Stimulated activated naive CD8-positive, alpha-beta T cell treated with anti-CD3 and anti-CD28 coated beads, Interleukin-15, Interleukin-2, amounts not matched to agents 100 ng/mL and 50 ng/mL, for 24 hours (primary cell): Measurements from ENCODE around the gene RCAN1.

Experiments
- H3K27ac Mint-ChIP-seq: one replicate; pipeline ENCODE4 v1.8.0; 2021; ENCODE audit warnings: mild to moderate bottlenecking, mixed read lengths
- H3K27me3 Mint-ChIP-seq: one replicate; pipeline ENCODE4 v1.8.0; 2021; ENCODE audit warnings: mixed read lengths
- H3K36me3 Mint-ChIP-seq: one replicate; pipeline ENCODE4 v1.8.0; 2021; ENCODE audit warnings: low read depth, mixed read lengths
- H3K4me1 Mint-ChIP-seq: one replicate; pipeline ENCODE4 v1.8.0; 2021; ENCODE audit warnings: low read depth, mixed read lengths
- H3K4me3 Mint-ChIP-seq: one replicate; pipeline ENCODE4 v1.8.0; 2021; ENCODE audit warnings: mild to moderate bottlenecking, mixed read lengths
- H3K9me3 Mint-ChIP-seq: one replicate; pipeline ENCODE4 v1.8.0; 2021; ENCODE audit warnings: mixed read lengths

The RCAN1 gene

GRCh38 chr21:34635307-34635706, 20.4 kb upstream of the RCAN1 start:
- H3K4me1 Mint-ChIP-seq = peaks cover 12% of the 10 kb centered on the region
- no peak overlapping the region for H3K4me3 Mint-ChIP-seq
- no peak overlapping the region for H3K27ac Mint-ChIP-seq
- no peaks in the 10 kb centered on the region for H3K36me3 Mint-ChIP-seq
- H3K27me3 Mint-ChIP-seq = no peaks in the 10 kb centered on the region
- H3K9me3 Mint-ChIP-seq = peaks cover 4% of the 10 kb centered on the region

DNA sequence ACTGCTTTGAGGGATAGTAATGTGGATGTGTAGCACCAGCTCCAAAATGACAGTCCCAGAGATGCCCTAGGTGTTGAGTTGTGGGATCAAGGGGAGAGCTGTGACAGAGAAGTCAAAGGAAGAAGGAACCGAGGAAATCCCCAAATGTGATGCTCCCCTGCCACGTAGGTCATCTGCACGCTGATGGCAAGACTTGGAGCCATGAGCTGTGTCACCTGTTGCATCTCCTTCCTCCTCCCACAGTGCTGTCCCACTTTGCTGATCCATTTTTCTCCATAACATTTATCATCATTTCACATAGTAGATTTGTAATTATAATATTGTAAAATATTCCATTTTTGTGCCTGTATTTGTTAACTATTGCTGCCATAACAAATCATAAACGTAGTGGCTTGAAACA, 17.6 kb upstream of the RCAN1 start:
- H3K27ac Mint-ChIP-seq = no peak overlapping the region
- H3K27me3 Mint-ChIP-seq = no peaks in the 10 kb centered on the region
- no peak overlapping the region for H3K4me3 Mint-ChIP-seq
- no peaks in the 10 kb centered on the region for H3K36me3 Mint-ChIP-seq
- no peaks in the 10 kb centered on the region for H3K4me1 Mint-ChIP-seq
- H3K9me3 Mint-ChIP-seq = no peaks in the 10 kb centered on the region

DNA sequence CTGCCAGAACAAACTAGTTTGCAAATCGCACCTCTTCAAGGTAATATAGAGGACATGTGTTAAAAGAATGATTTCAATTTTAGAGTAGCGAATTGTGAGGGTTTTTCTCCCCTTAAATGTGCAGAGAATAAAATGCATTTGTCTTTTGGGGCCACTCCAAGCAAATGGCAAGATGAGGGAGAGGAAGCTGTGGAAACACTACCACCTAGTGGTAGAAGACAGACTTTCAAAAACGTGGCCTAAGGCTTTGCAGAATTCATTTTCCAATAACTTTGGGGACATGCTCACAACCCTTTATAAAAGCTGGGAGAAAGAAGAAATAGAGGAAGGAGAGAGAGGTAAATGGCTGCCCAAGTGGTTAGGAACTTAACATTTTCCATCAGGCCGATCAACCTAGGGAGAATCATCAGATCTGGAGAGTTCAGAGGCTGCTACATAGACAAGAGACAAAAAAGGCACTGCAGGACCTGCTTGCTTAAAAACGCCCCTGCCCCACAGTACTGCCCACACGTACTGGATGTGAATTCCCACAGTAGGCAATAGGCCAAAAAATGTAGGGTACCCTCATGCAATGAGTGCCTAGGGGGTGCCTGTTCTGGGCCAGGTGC, 15.7 kb upstream of the RCAN1 start:
- H3K4me1 Mint-ChIP-seq = no peaks in the 10 kb centered on the region
- no peaks in the 10 kb centered on the region for H3K9me3 Mint-ChIP-seq
- H3K4me3 Mint-ChIP-seq = no peak overlapping the region
- no peaks in the 10 kb centered on the region for H3K36me3 Mint-ChIP-seq
- H3K27ac Mint-ChIP-seq = no peak overlapping the region
- peaks cover 6% of the 10 kb centered on the region for H3K27me3 Mint-ChIP-seq

GRCh38 chr21:34626131-34626530, 11.2 kb upstream of the RCAN1 start:
- Mint-ChIP-seq H3K9me3 (no peaks in the 10 kb centered on the region), H3K36me3 (no peaks in the 10 kb centered on the region), H3K4me1 (no peaks in the 10 kb centered on the region), H3K27ac (no peak overlapping the region), H3K27me3 (peaks cover 20% of the 10 kb centered on the region), H3K4me3 (no peak overlapping the region)

GRCh38 chr21:34625030-34625593, 10.2 kb upstream of the RCAN1 start:
- Mint-ChIP-seq H3K4me1 (no peaks in the 10 kb centered on the region), H3K27me3 (peaks cover 22% of the 10 kb centered on the region), H3K9me3 (no peaks in the 10 kb centered on the region), H3K36me3 (no peaks in the 10 kb centered on the region), H3K4me3 (no peak overlapping the region), H3K27ac (no peak overlapping the region)

- Mint-ChIP-seq H3K4me3 (no peak overlapping the region), H3K4me1 (no peaks in the 10 kb centered on the region)
Measured at GRCh38 chr21:34623516-34623915, 8.6 kb upstream of the RCAN1 start.

DNA sequence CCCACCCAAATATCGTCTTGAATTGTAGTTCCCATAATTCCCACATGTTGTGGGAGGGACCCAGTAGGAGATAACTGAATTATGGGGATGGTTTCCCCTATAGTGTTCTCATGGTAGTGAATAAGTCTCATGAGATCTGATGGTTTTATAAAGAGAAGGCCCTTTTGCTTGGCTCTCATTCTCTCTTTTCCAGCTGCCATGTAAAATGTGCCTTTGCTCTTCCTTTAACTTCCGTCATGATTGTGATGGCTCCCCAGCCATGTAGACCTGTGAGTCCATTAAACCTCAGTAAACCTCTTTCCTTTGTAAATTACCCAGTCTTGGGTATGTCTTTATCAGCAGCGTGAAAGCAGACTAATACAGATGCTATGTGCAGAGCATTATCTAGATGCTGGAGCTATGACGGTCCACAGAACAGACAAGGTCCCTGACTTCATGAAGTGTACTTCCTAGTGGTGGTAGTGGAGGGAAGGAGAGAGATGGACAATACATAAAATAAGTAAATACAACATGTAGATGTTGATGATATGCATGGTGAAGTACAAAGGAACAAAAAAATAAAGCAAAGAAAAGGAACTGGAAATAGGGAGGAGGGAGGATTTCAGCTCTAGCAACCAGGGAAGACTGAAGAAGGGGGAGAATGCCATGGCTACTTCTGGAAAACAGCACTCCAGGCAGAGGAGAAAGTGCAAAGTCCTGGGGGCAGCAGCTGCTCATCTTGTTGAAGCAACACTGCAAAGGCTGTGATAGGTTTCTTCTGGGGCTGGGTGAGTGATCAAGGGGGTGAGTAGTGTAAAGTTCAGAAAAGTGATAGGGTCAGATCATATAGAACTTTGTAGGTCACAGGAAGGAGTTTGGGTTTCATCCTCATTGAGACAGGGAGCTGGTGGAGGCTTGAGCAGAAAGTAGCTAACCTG, 6.8 kb upstream of the RCAN1 start:
- no peaks in the 10 kb centered on the region for H3K4me1 Mint-ChIP-seq
- no peaks in the 10 kb centered on the region for H3K9me3 Mint-ChIP-seq
- H3K27me3 Mint-ChIP-seq = peaks cover 22% of the 10 kb centered on the region
- no peak overlapping the region for H3K4me3 Mint-ChIP-seq
- no peak overlapping the region for H3K27ac Mint-ChIP-seq
- no peaks in the 10 kb centered on the region for H3K36me3 Mint-ChIP-seq

More at GRCh38 chr21:34623516-34623915, 8.6 kb upstream of the RCAN1 start:
- Mint-ChIP-seq H3K27me3 (peaks cover 22% of the 10 kb centered on the region), H3K9me3 (no peaks in the 10 kb centered on the region), H3K36me3 (no peaks in the 10 kb centered on the region), H3K27ac (no peak overlapping the region)

DNA sequence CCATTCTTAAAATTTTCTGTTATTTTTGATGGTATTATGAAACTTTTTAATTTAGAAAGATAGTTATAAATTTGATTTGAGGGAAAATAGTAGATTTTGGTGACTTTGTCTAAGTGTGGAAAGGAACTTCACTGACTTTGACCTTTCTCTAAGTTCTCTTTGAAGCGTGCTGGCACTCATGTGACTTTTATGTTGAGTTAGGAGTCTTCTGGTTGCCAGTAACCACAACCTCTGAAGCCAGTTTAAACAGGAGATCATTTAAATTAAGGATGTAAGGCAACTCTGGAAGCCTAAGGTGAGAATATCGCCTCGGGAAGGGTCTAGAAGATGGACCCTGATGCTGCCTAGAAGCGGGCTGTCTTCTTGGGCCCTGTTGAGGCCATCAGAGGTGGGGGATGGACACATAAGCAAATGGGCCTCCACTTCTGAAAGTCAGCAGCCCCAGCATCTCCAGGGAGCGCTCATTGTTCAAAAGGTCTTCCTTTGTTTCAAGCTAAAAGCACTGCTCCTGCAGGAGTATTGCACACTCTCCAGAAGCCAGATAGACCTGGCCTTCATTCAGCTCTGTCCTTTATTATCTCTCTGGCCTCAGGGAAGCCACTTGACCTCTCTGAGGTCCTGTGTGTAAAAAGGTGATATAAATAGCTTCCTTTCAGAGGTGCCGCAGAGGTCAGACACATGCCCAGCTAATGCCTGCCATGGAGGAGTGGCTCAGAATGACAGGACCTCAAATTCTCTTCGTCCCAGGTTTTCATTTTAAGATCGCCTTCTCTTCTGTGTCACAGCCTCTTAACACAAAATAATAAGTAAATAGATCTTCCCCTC, 5.1 kb upstream of the RCAN1 start:
- Mint-ChIP-seq H3K4me1 (peaks cover 4% of the 10 kb centered on the region), H3K27me3 (peaks cover 16% of the 10 kb centered on the region), H3K27ac (no peak overlapping the region), H3K9me3 (no peaks in the 10 kb centered on the region), H3K36me3 (no peaks in the 10 kb centered on the region), H3K4me3 (no peak overlapping the region)

GRCh38 chr21:34618941-34619340, 4.0 kb upstream of the RCAN1 start:
- Mint-ChIP-seq H3K9me3 (no peaks in the 10 kb centered on the region), H3K27me3 (peaks cover 16% of the 10 kb centered on the region), H3K4me1 (peaks cover 8% of the 10 kb centered on the region), H3K36me3 (no peaks in the 10 kb centered on the region), H3K27ac (no peak overlapping the region), H3K4me3 (no peak overlapping the region)

DNA sequence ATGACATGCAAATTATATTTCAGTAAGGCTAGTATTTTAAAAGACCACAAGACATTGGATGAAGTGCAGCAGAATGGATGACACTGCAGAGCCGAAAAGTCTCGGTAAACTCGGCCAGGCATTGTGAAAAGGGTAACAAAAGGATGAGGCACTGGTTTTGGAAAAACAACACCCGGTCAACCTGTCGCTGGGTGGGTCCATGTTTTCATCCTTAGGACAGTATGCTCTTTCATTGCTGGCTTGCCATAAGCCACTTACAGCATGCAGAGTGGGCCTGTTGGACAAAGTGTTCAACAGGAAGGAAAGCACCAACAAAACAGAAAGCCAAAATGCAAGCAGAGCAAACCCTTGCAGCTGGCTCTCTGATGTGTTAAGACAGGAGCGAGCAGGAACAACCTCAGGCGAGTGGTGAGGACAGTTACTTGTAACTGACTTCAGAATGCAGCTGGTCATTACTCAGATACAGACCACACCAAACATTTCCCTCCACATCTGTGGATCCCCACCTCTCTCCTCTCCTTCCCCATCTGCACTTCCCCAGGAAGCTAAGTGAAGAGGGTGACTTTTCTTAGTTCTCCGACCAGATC, 2.9 kb upstream of the RCAN1 start:
- Mint-ChIP-seq H3K9me3 (no peaks in the 10 kb centered on the region), H3K4me1 (peaks cover 17% of the 10 kb centered on the region), H3K36me3 (no peaks in the 10 kb centered on the region), H3K27ac (no peak overlapping the region), H3K4me3 (no peak overlapping the region), H3K27me3 (peaks cover 17% of the 10 kb centered on the region)

DNA sequence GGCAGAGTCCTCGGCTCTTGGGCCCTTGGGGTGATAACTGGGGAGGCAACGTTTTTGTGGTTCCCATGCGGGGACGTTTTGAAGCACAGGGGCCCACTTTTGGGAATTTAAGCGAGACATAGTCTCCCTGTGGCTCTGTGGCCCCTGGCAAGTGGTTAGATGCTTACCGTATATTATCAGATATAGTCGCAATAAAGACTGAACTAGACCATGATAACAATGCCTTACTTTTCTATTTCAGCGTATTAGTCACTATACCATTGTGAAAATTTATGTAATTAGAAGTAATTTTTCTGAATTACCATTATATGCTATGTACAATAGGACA, 538 bp upstream of the RCAN1 start:
- Mint-ChIP-seq H3K27me3 (peaks cover 3% of the 10 kb centered on the region), H3K36me3 (no peaks in the 10 kb centered on the region), H3K4me3 (peak overlapping the region; percentile 86), H3K27ac (no peak overlapping the region), H3K9me3 (no peaks in the 10 kb centered on the region), H3K4me1 (peaks cover 20% of the 10 kb centered on the region)

GRCh38 chr21:34613679-34614627, 960 bp downstream of the RCAN1 start:
- H3K36me3 Mint-ChIP-seq = no peaks in the 10 kb centered on the region
- H3K4me3 Mint-ChIP-seq = peak overlapping the region; percentile 86
- peaks cover 31% of the 10 kb centered on the region for H3K4me1 Mint-ChIP-seq
- H3K27ac Mint-ChIP-seq = peak overlapping the region; percentile 73
- H3K27me3 Mint-ChIP-seq = peaks cover 3% of the 10 kb centered on the region
- no peaks in the 10 kb centered on the region for H3K9me3 Mint-ChIP-seq

- no peaks in the 10 kb centered on the region for H3K9me3 Mint-ChIP-seq
- H3K4me1 Mint-ChIP-seq = peaks cover 31% of the 10 kb centered on the region
- no peaks in the 10 kb centered on the region for H3K36me3 Mint-ChIP-seq
- no peak overlapping the region for H3K4me3 Mint-ChIP-seq
- no peak overlapping the region for H3K27ac Mint-ChIP-seq
- peaks cover 3% of the 10 kb centered on the region for H3K27me3 Mint-ChIP-seq
Measured at GRCh38 chr21:34612557-34612956, 2.4 kb downstream of the RCAN1 start.

DNA sequence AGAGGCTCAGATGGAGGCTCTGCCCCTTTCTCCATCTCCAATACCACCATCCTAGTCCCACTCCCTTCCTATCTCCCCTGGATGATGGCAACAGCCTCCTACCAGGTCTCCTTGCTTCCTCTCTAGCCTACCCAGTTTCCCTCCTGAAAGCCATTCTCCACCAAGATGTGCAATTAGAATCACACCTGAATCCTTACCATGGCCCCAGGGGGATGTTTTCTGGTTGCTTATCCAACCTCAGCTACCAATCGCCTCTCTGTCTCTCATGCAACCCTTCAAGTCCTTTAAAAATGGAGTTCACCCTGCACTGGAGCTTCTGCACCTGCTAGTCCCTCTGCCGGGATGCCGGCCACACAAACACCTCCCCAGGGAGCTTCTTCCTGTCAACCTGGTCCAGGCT, 2.9 kb downstream of the RCAN1 start:
- no peak overlapping the region for H3K4me3 Mint-ChIP-seq
- peaks cover 3% of the 10 kb centered on the region for H3K27me3 Mint-ChIP-seq
- H3K27ac Mint-ChIP-seq = no peak overlapping the region

More for the DNA sequence above, 2.9 kb downstream of the RCAN1 start:
- H3K9me3 Mint-ChIP-seq = no peaks in the 10 kb centered on the region
- H3K36me3 Mint-ChIP-seq = no peaks in the 10 kb centered on the region
- H3K4me1 Mint-ChIP-seq = peaks cover 31% of the 10 kb centered on the region
